Activated naive CD8-positive, alpha-beta T cell treated with anti-CD3 and anti-CD28 coated beads for 36 hours (primary cell): ENCODE results near the gene MPRIP. TPM values are rescaled to one million over a fixed set of nuclear protein-coding genes. Genes with fewer than 3 reads are reported as not detected.

Experiments
- DNase-seq: peaks from one replicate; pipeline ENCODE4 v3.0.0; 2021
- H3K27ac Mint-ChIP-seq: one replicate; pipeline ENCODE4 v1.8.0; 2022; ENCODE audit warnings: mild to moderate bottlenecking, moderate library complexity, mixed read lengths
- H3K27me3 Mint-ChIP-seq: one replicate; pipeline ENCODE4 v1.8.0; 2022; ENCODE audit warnings: mild to moderate bottlenecking, mixed read lengths
- H3K36me3 Mint-ChIP-seq: one replicate; pipeline ENCODE4 v1.8.0; 2021; ENCODE audit warnings: mild to moderate bottlenecking, mixed read lengths
- H3K4me1 Mint-ChIP-seq: one replicate; pipeline ENCODE4 v1.8.0; 2021; ENCODE audit warnings: mixed read lengths
- H3K4me3 Mint-ChIP-seq: one replicate; pipeline ENCODE4 v1.8.0; 2022; ENCODE audit warnings: mild to moderate bottlenecking, moderate library complexity, mixed read lengths
- H3K9me3 Mint-ChIP-seq: one replicate; pipeline ENCODE4 v1.8.0; 2022; ENCODE audit warnings: mixed read lengths
- total RNA-seq, 2 experiments: library from RNA; stranded (reverse); gene quantifications; one replicate each; pipeline ENCODE4 v1.2.3, GENCODE V29; 2021

Gene MPRIP
- total RNA-seq, 2 experiments from 2014 or later: 130 to 143 TPM

GRCh38 chr17:17223736-17224135 is 181.5 kb downstream of the MPRIP start:
- no peaks in the 10 kb centered on the region for H3K27me3 Mint-ChIP-seq
- no peaks in the 10 kb centered on the region for H3K9me3 Mint-ChIP-seq
- peaks cover 4% of the 10 kb centered on the region for H3K36me3 Mint-ChIP-seq
- no peak for DNase-seq
- H3K4me1 Mint-ChIP-seq: no peaks in the 10 kb centered on the region
- no peak overlapping the region for H3K4me3 Mint-ChIP-seq
- H3K27ac Mint-ChIP-seq: no peak overlapping the region

GRCh38 chr17:17224137-17224536 is 181.9 kb downstream of the MPRIP start:
- Mint-ChIP-seq H3K9me3 (no peaks in the 10 kb centered on the region), H3K4me1 (no peaks in the 10 kb centered on the region), H3K27ac (no peak overlapping the region), H3K36me3 (peaks cover 4% of the 10 kb centered on the region), H3K27me3 (no peaks in the 10 kb centered on the region), H3K4me3 (no peak overlapping the region)
- DNase-seq: no peak

GRCh38 chr17:17225901-17226300 is 183.6 kb downstream of the MPRIP start:
- Mint-ChIP-seq H3K4me3 (no peak overlapping the region), H3K9me3 (no peaks in the 10 kb centered on the region), H3K27ac (no peak overlapping the region), H3K36me3 (peaks cover 5% of the 10 kb centered on the region), H3K27me3 (no peaks in the 10 kb centered on the region), H3K4me1 (no peaks in the 10 kb centered on the region)
- no peak for DNase-seq

GRCh38 chr17:17226451-17227265 is 184.4 kb downstream of the MPRIP start:
- Mint-ChIP-seq H3K9me3 (no peaks in the 10 kb centered on the region), H3K4me3 (no peak overlapping the region), H3K4me1 (no peaks in the 10 kb centered on the region), H3K36me3 (peaks cover 5% of the 10 kb centered on the region), H3K27me3 (no peaks in the 10 kb centered on the region), H3K27ac (no peak overlapping the region)
- no peak for DNase-seq

GRCh38 chr17:17227608-17228520 is 185.6 kb downstream of the MPRIP start:
- H3K9me3 Mint-ChIP-seq: no peaks in the 10 kb centered on the region
- no peaks in the 10 kb centered on the region for H3K27me3 Mint-ChIP-seq
- no peak for DNase-seq
- no peak overlapping the region for H3K4me3 Mint-ChIP-seq
- H3K27ac Mint-ChIP-seq: no peak overlapping the region
- H3K36me3 Mint-ChIP-seq: peaks cover 5% of the 10 kb centered on the region
- H3K4me1 Mint-ChIP-seq: no peaks in the 10 kb centered on the region

- no peak for DNase-seq
- H3K4me3 Mint-ChIP-seq: no peak overlapping the region
- H3K27me3 Mint-ChIP-seq: no peaks in the 10 kb centered on the region
- H3K27ac Mint-ChIP-seq: no peak overlapping the region
- H3K9me3 Mint-ChIP-seq: no peaks in the 10 kb centered on the region
- H3K4me1 Mint-ChIP-seq: no peaks in the 10 kb centered on the region
- H3K36me3 Mint-ChIP-seq: peaks cover 5% of the 10 kb centered on the region
These were observed 186.4 kb downstream of the MPRIP start for GRCh38 chr17:17228521-17229279.

GRCh38 chr17:17229416-17230384 is 187.4 kb downstream of the MPRIP start:
- peaks cover 4% of the 10 kb centered on the region for H3K36me3 Mint-ChIP-seq
- H3K27me3 Mint-ChIP-seq: no peaks in the 10 kb centered on the region
- H3K27ac Mint-ChIP-seq: no peak overlapping the region

GRCh38 chr17:17231621-17232302 is 189.5 kb downstream of the MPRIP start:
- peaks cover 14% of the 10 kb centered on the region for H3K4me1 Mint-ChIP-seq
- peaks cover 1% of the 10 kb centered on the region for H3K36me3 Mint-ChIP-seq
- H3K27me3 Mint-ChIP-seq: no peaks in the 10 kb centered on the region
- H3K4me3 Mint-ChIP-seq: no peak overlapping the region
- DNase-seq: no peak
- peak overlapping the region; percentile 30 for H3K27ac Mint-ChIP-seq
- H3K9me3 Mint-ChIP-seq: no peaks in the 10 kb centered on the region

More at GRCh38 chr17:17229416-17230384, 187.4 kb downstream of the MPRIP start:
- DNase-seq: no peak
- H3K9me3 Mint-ChIP-seq: no peaks in the 10 kb centered on the region
- H3K4me1 Mint-ChIP-seq: no peaks in the 10 kb centered on the region
- no peak overlapping the region for H3K4me3 Mint-ChIP-seq

GRCh38 chr17:17232303-17232621 is 190.0 kb downstream of the MPRIP start:
- DNase-seq: no peak
- H3K27ac Mint-ChIP-seq: no peak overlapping the region
- no peaks in the 10 kb centered on the region for H3K27me3 Mint-ChIP-seq
- no peaks in the 10 kb centered on the region for H3K9me3 Mint-ChIP-seq
- peaks cover 14% of the 10 kb centered on the region for H3K4me1 Mint-ChIP-seq
- no peak overlapping the region for H3K4me3 Mint-ChIP-seq
- H3K36me3 Mint-ChIP-seq: peaks cover 1% of the 10 kb centered on the region

GRCh38 chr17:17235212-17236174 is 193.2 kb downstream of the MPRIP start:
- H3K27ac Mint-ChIP-seq: peak overlapping the region; percentile 97
- DNase-seq: no peak
- no peaks in the 10 kb centered on the region for H3K27me3 Mint-ChIP-seq
- peak overlapping the region; percentile 95 for H3K4me3 Mint-ChIP-seq
- peaks cover 36% of the 10 kb centered on the region for H3K4me1 Mint-ChIP-seq
- H3K36me3 Mint-ChIP-seq: no peaks in the 10 kb centered on the region
- no peaks in the 10 kb centered on the region for H3K9me3 Mint-ChIP-seq

GRCh38 chr17:17236295-17237025 is 194.2 kb downstream of the MPRIP start:
- H3K4me3 Mint-ChIP-seq: peak overlapping the region; percentile 95
- DNase-seq: no peak
- H3K4me1 Mint-ChIP-seq: peaks cover 36% of the 10 kb centered on the region
- H3K27ac Mint-ChIP-seq: peak overlapping the region; percentile 97
- no peaks in the 10 kb centered on the region for H3K9me3 Mint-ChIP-seq
- no peaks in the 10 kb centered on the region for H3K36me3 Mint-ChIP-seq
- no peaks in the 10 kb centered on the region for H3K27me3 Mint-ChIP-seq

- Mint-ChIP-seq H3K9me3 (no peaks in the 10 kb centered on the region), H3K36me3 (no peaks in the 10 kb centered on the region), H3K27ac (peak within 1 kb of the TSS; percentile 97), H3K4me1 (peaks cover 36% of the 10 kb centered on the region), H3K27me3 (no peaks in the 10 kb centered on the region), H3K4me3 (peak within 1 kb of the TSS; percentile 95)
- DNase-seq: peak; percentile 85
These were observed 195.0 kb downstream of the MPRIP start, which contains the start of gene FLCN for GRCh38 chr17:17237026-17237799. Gene FLCN (minus strand): TSS chr17:17237168. CDS start chr17:17228137, 9,031 bp downstream.
